ENCODE data around the gene CHRM2. TPM values are rescaled to one million over a fixed set of nuclear protein-coding genes. Genes with fewer than 3 reads are reported as not detected.

CHRM2 gene
- total RNA-seq, 2 experiments from 2014 or later = not detected

DNA sequence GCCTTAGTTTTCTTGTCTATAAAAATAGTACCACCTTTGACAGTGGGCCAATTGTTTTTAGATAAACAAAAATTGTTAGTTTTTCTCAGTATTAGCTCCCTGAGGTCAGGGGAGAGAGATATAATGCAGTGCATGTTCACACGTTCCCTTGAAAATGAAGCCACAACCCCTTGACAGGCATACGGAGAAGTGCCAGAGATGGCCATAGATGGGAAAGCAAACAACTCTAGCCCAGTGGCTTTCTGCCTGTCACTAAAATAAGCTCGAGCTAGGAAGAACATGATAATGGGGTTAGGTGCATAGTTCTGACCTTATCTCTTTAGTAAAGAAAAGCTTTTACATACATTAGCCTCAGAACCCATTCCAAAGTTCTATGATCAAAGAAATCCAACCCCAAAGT lies 124.9 kb downstream of the CHRM2 start:
- intact Hi-C loops (cut with DNase I, micrococcal nuclease) = no loop called here
- Mint-ChIP-seq H3K27me3 (no peaks in the 10 kb centered on the region), H3K27ac (no peak overlapping the region), H3K4me1 (ENCODE audit: low read depth) (no peaks in the 10 kb centered on the region), H3K36me3 (ENCODE audit: low read depth) (no peaks in the 10 kb centered on the region), H3K4me3 (no peak overlapping the region), H3K9me3 (peaks cover 10% of the 10 kb centered on the region)
- ATAC-seq (ENCODE audit: poor library complexity) (no peak), DNase-seq (no peak)
- Histone ChIP-seq H3K27ac (ENCODE audit: low read depth in 1 of 2, low read length in 2 of 2) (no peak overlapping the region), H3K36me3 (ENCODE audit: insufficient read depth, low read length) (no peaks in the 10 kb centered on the region), H3K9me3 (ENCODE audit: control insufficient read depth in 1 of 2, insufficient read depth in 1 of 2, low read length in 2 of 2) (no peaks in the 10 kb centered on the region), H3K4me3 (ENCODE audit: low read length) (no peak overlapping the region), H3K27me3 (ENCODE audit: control insufficient read depth in 1 of 2, insufficient read depth in 2 of 2, low read length in 2 of 2) (no peaks in the 10 kb centered on the region), H3K4me1 (ENCODE audit: insufficient read depth, low read length) (no peaks in the 10 kb centered on the region)
- CTCF ChIA-PET = no interaction called here
- POLR2A ChIA-PET = no interaction called here
- TF ChIP-seq, protein P1, sequence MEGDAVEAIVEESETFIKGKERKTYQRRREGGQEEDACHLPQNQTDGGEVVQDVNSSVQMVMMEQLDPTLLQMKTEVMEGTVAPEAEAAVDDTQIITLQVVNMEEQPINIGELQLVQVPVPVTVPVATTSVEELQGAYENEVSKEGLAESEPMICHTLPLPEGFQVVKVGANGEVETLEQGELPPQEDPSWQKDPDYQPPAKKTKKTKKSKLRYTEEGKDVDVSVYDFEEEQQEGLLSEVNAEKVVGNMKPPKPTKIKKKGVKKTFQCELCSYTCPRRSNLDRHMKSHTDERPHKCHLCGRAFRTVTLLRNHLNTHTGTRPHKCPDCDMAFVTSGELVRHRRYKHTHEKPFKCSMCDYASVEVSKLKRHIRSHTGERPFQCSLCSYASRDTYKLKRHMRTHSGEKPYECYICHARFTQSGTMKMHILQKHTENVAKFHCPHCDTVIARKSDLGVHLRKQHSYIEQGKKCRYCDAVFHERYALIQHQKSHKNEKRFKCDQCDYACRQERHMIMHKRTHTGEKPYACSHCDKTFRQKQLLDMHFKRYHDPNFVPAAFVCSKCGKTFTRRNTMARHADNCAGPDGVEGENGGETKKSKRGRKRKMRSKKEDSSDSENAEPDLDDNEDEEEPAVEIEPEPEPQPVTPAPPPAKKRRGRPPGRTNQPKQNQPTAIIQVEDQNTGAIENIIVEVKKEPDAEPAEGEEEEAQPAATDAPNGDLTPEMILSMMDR (IDR thresholded peaks at IDR 0.05) = no peak

DNA sequence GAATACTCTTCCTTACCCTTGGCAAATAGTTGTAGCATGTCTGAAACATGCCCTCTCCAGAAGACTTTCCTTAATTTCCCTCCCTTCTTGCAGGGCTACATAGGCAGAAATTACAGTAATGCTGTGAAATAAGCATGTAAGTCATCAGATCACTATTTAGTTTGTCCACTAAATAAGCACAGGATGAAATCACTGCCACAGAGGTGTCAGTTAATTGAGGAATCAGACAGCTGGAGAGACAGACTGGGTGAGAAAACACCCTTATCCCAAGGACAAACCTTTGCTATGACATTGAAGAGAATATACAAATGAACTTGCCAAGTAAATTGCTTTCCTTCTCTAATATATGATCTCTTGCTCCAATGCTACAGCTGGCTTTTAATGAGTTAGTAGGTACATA lies 129.3 kb downstream of the CHRM2 start:
- ChIA-PET POLR2A (no interaction called here), CTCF (no interaction called here)
- Mint-ChIP-seq H3K4me3 (no peak overlapping the region), H3K27ac (no peak overlapping the region), H3K27me3 (no peaks in the 10 kb centered on the region), H3K9me3 (peaks cover 5% of the 10 kb centered on the region), H3K4me1 (ENCODE audit: low read depth) (no peaks in the 10 kb centered on the region), H3K36me3 (ENCODE audit: low read depth) (no peaks in the 10 kb centered on the region)
- no peaks in the 10 kb centered on the region for H3K27me3 ChIP-seq (ENCODE audit: control insufficient read depth in 1 of 2, insufficient read depth in 2 of 2, low read length in 2 of 2)
- H3K4me1 ChIP-seq (ENCODE audit: insufficient read depth, low read length) = no peaks in the 10 kb centered on the region
- intact Hi-C loops (cut with DNase I, micrococcal nuclease) = no loop called here
- H3K4me3 ChIP-seq (ENCODE audit: low read length) = no peak overlapping the region
- no peak overlapping the region for H3K27ac ChIP-seq (ENCODE audit: low read depth in 1 of 2, low read length in 2 of 2)
- H3K36me3 ChIP-seq (ENCODE audit: insufficient read depth, low read length) = no peaks in the 10 kb centered on the region
- no peak for DNase-seq
- no peaks in the 10 kb centered on the region for H3K9me3 ChIP-seq (ENCODE audit: control insufficient read depth in 1 of 2, insufficient read depth in 1 of 2, low read length in 2 of 2)
- TF ChIP-seq, protein P1 (IDR thresholded peaks at IDR 0.05) = no peak
- ATAC-seq (ENCODE audit: poor library complexity) = no peak

DNA sequence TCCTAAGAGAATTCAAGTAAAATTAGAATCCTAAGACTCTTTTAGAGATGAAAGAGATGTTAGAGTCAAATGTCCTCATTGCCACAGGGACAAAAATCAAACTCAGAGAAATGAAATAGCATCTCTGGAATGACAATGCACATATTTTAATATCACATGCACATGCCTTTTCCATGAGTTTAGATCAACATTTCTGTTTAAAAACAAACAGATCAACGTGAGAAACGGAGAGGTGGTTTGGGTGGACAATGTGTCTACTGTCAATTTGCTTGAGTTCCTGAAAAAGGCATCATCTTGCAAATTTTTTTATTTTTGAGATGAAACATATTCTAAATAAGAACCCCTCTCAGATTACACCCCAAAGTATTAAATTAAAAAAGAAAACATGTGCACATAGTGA lies 130.0 kb downstream of the CHRM2 start:
- no peak for ATAC-seq (ENCODE audit: poor library complexity)
- TF ChIP-seq, protein P1 (IDR thresholded peaks at IDR 0.05) = no peak

More for the DNA sequence above, 130.0 kb downstream of the CHRM2 start:
- Histone ChIP-seq H3K27me3 (ENCODE audit: control insufficient read depth in 1 of 2, insufficient read depth in 2 of 2, low read length in 2 of 2) (no peaks in the 10 kb centered on the region), H3K4me1 (ENCODE audit: insufficient read depth, low read length) (no peaks in the 10 kb centered on the region), H3K9me3 (ENCODE audit: control insufficient read depth in 1 of 2, insufficient read depth in 1 of 2, low read length in 2 of 2) (no peaks in the 10 kb centered on the region), H3K36me3 (ENCODE audit: insufficient read depth, low read length) (no peaks in the 10 kb centered on the region), H3K27ac (ENCODE audit: low read depth in 1 of 2, low read length in 2 of 2) (no peak overlapping the region), H3K4me3 (ENCODE audit: low read length) (no peak overlapping the region)
- DNase-seq = no peak
- ChIA-PET POLR2A (no interaction called here), CTCF (no interaction called here)
- no peaks in the 10 kb centered on the region for H3K36me3 Mint-ChIP-seq (ENCODE audit: low read depth)
- no peaks in the 10 kb centered on the region for H3K27me3 Mint-ChIP-seq
- no peak overlapping the region for H3K4me3 Mint-ChIP-seq
- no peak overlapping the region for H3K27ac Mint-ChIP-seq
- peaks cover 5% of the 10 kb centered on the region for H3K9me3 Mint-ChIP-seq
- intact Hi-C loops (cut with DNase I, micrococcal nuclease) = no loop called here
- no peaks in the 10 kb centered on the region for H3K4me1 Mint-ChIP-seq (ENCODE audit: low read depth)
